ENCODE measurements around the gene IL17F. TPM values are rescaled to one million over a fixed set of nuclear protein-coding genes. Genes with fewer than 3 reads are reported as not detected.

Gene IL17F
- polyA plus RNA-seq, 3 donors: not detected

GRCh38 chr6:52190409-52190808, 53.9 kb downstream of the IL17F start:
- Histone ChIP-seq H3K4me3 (replicated peaks in 1 of 3; ENCODE audit: low read depth in 2 of 3, low read length in 3 of 3) (no peak overlapping the region), H4K20me1 (ENCODE audit: insufficient read depth, low read length) (no peaks in the 10 kb centered on the region), H3K36me3 (replicated peaks in 1 of 2; ENCODE audit: control insufficient read depth in 1 of 2, insufficient read depth in 2 of 2, low read length in 2 of 2) (no peaks in the 10 kb centered on the region), H3K27me3 (ENCODE audit: control insufficient read depth in 2 of 2, insufficient read depth in 2 of 2, low read length in 2 of 2) (no peaks in the 10 kb centered on the region), H3K9ac (ENCODE audit: insufficient read depth, low read length, poor library complexity, severe bottlenecking) (no peak overlapping the region), H3K4me2 (replicated peaks; ENCODE audit: extremely low read depth, low read length, poor library complexity, severe bottlenecking) (no peak overlapping the region), H3K9me3 (replicated peaks in 1 of 2; ENCODE audit: control insufficient read depth in 1 of 2, insufficient read depth in 1 of 2, low read length in 2 of 2) (no peaks in the 10 kb centered on the region), H3K27ac (ENCODE audit: low read depth in 1 of 2, low read length in 2 of 2) (no peak overlapping the region), H2AFZ (ENCODE audit: insufficient read depth, low read depth, low read length, poor library complexity, severe bottlenecking) (no peak overlapping the region), H3K79me2 (ENCODE audit: insufficient read depth, low read length) (no peaks in the 10 kb centered on the region), H3K4me1 (ENCODE audit: control insufficient read depth in 1 of 2, insufficient read depth in 2 of 2, low read length in 2 of 2) (no peaks in the 10 kb centered on the region)
- no peak for TF ChIP-seq CTCF (IDR thresholded peaks at IDR 0.05)
- Mint-ChIP-seq H3K4me1 (no peaks in the 10 kb centered on the region), H3K4me3 (no peak overlapping the region), H3K9me3 (peaks cover 0 to 4% (median 0%) of the 10 kb centered on the region in 7 donors), H3K27ac (no peak overlapping the region), H3K36me3 (no peaks in the 10 kb centered on the region), H3K27me3 (ENCODE audit: low read depth in 3 of 3) (peaks cover 2% of the 10 kb centered on the region in 3 donors)
- no peak for DNase-seq
- whole genome bisulfite sequencing (ENCODE audit: insufficient coverage): 86% methylated on average over 2 of the region's 3 CpGs
- intact Hi-C loops (cut with micrococcal nuclease): no loop called here

GRCh38 chr6:52189974-52190373, 54.3 kb downstream of the IL17F start:
- WGBS (ENCODE audit: insufficient coverage): no CpG with 5 or more reads among the region's 2 CpGs
- no peak overlapping the region for H3K4me3 Mint-ChIP-seq
- no peak for TF ChIP-seq CTCF (IDR thresholded peaks at IDR 0.05)
- Histone ChIP-seq H3K9me3 (replicated peaks in 1 of 2; ENCODE audit: control insufficient read depth in 1 of 2, insufficient read depth in 1 of 2, low read length in 2 of 2) (no peaks in the 10 kb centered on the region), H3K4me1 (ENCODE audit: control insufficient read depth in 1 of 2, insufficient read depth in 2 of 2, low read length in 2 of 2) (no peaks in the 10 kb centered on the region), H3K79me2 (ENCODE audit: insufficient read depth, low read length) (no peaks in the 10 kb centered on the region), H2AFZ (ENCODE audit: insufficient read depth, low read depth, low read length, poor library complexity, severe bottlenecking) (no peak overlapping the region), H3K27ac (ENCODE audit: low read depth in 1 of 2, low read length in 2 of 2) (no peak overlapping the region), H3K4me2 (replicated peaks; ENCODE audit: extremely low read depth, low read length, poor library complexity, severe bottlenecking) (no peak overlapping the region), H3K9ac (ENCODE audit: insufficient read depth, low read length, poor library complexity, severe bottlenecking) (no peak overlapping the region), H3K36me3 (replicated peaks in 1 of 2; ENCODE audit: control insufficient read depth in 1 of 2, insufficient read depth in 2 of 2, low read length in 2 of 2) (no peaks in the 10 kb centered on the region), H3K27me3 (ENCODE audit: control insufficient read depth in 2 of 2, insufficient read depth in 2 of 2, low read length in 2 of 2) (no peaks in the 10 kb centered on the region), H3K4me3 (replicated peaks in 1 of 3; ENCODE audit: low read depth in 2 of 3, low read length in 3 of 3) (no peak overlapping the region), H4K20me1 (ENCODE audit: insufficient read depth, low read length) (no peaks in the 10 kb centered on the region)
- H3K27me3 Mint-ChIP-seq (ENCODE audit: low read depth in 3 of 3): peaks cover 1 to 3% (median 2%) of the 10 kb centered on the region in 3 donors
- DNase-seq: no peak
- intact Hi-C loops (cut with micrococcal nuclease): no loop called here
- H3K9me3 Mint-ChIP-seq: peaks cover 0 to 2% (median 0%) of the 10 kb centered on the region in 7 donors
- H3K27ac Mint-ChIP-seq: no peak overlapping the region
- no peaks in the 10 kb centered on the region for H3K4me1 Mint-ChIP-seq
- no peaks in the 10 kb centered on the region for H3K36me3 Mint-ChIP-seq
